ENCODE measurements around the gene KRTAP12-2.
"Not testable (repeated sequence)": the region's sequence is repeated elsewhere in the genome, so short reads cannot be mapped to it uniquely, and the experiment has no call there.

Gene KRTAP12-2

DNA sequence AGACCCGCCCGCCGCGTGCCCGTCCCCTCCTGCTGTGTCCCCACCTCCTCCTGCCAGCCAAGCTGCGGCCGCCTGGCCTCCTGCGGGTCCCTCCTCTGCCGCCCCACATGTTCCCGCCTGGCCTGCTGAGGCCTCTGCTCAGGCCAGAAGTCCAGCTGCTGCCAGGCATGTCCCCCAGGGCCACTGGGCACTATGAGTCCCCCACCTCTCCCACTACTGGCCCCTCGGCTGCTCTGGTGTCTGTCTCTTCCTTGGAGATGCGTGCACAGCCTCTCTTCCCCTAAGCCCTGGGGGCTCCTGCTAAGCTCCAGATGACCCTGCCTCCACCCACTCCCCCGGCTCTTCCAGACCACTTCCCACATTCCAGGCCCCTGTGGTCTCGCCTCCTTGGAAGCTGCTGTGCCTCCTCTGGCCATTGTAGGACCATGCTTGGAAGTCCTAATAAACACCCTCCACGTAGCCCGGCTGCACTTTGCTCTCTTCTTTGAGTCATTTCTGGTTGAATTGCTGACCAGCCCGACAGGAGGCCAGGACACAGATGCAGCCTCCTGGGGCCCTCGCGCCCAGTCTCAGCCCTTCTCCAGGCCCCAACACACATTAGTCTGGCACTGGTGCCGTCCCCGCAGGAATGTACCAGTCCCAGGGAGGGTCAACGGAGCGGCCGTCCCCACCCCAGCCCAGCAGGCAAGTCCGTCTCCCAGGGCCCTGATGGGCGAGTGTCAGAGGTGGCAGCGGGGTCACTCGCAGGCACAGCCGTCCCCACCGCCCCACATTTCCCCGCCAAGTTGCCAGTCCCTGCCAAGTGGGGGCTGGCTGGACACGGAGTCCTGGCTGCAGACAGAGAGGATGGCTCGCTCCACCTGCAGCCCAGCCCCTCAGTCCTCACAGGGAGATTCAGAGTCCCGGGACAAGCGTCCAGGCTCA is 31.3 kb upstream of the KRTAP12-2 start:
- Histone ChIP-seq H3K36me3 (replicated peaks) (no peaks in the 10 kb centered on the region), H3K4me3 (no peak overlapping the region), H3K27me3 (ENCODE audit: low read depth) (peaks cover 34% of the 10 kb centered on the region), H3K4me1 (no peaks in the 10 kb centered on the region), H3K9me3 (no peaks in the 10 kb centered on the region)
- no peak for DNase-seq (ENCODE audit: low spot score in 2 of 2)
- in situ Hi-C loops (cut with MboI; ENCODE audit: low sequenced_read_pairs): no loop called here

GRCh38 chr21:44697172-44697810 is 30.6 kb upstream of the KRTAP12-2 start, which contains the start of gene KRTAP10-12:
Gene KRTAP10-12, plus strand, starts transcription at chr21:44697172. Its CDS starts 30 bp downstream, at chr21:44697202.
- in situ Hi-C loops (cut with MboI; ENCODE audit: low sequenced_read_pairs); H3K4me1 ChIP-seq; H3K4me3 ChIP-seq; H3K9me3 ChIP-seq; DNase-seq (ENCODE audit: low spot score in 2 of 2); H3K36me3 ChIP-seq (replicated peaks): not testable (repeated sequence)
- H3K27me3 ChIP-seq (ENCODE audit: low read depth): peaks cover 34% of the 10 kb centered on the region

DNA sequence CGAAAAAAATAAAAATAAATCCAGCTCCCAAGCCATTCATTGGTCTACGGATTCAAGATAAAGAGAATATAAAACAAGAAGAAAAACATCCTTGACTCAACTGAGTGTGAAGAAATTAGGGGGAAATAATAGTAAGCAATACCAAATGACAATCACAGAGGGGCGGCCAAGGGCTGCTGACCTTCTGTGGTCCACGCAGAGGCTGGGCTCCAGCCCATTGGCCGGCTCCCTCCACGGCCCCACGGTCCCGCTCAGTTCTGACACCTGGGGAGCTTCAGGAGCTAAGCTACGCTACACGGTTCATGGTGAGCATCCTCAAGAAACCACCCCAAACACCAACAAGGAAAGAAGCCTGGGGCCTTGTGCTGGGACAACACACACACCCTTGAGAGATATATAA is 29.8 kb upstream of the KRTAP12-2 start:
- no peaks in the 10 kb centered on the region for H3K4me1 ChIP-seq
- in situ Hi-C loops (cut with MboI; ENCODE audit: low sequenced_read_pairs): no loop called here
- no peak overlapping the region for H3K4me3 ChIP-seq
- H3K36me3 ChIP-seq (replicated peaks): no peaks in the 10 kb centered on the region
- DNase-seq (ENCODE audit: low spot score in 2 of 2): no peak
- peaks cover 33% of the 10 kb centered on the region for H3K27me3 ChIP-seq (ENCODE audit: low read depth)
- H3K9me3 ChIP-seq: no peaks in the 10 kb centered on the region

GRCh38 chr21:44695641-44696040 is 28.9 kb upstream of the KRTAP12-2 start:
- no peak for DNase-seq (ENCODE audit: low spot score in 2 of 2)
- Histone ChIP-seq H3K9me3 (no peaks in the 10 kb centered on the region), H3K4me1 (no peaks in the 10 kb centered on the region), H3K36me3 (replicated peaks) (no peaks in the 10 kb centered on the region), H3K27me3 (ENCODE audit: low read depth) (peaks cover 32% of the 10 kb centered on the region), H3K4me3 (no peak overlapping the region)
- in situ Hi-C loops (cut with MboI; ENCODE audit: low sequenced_read_pairs): no loop called here

- H3K9me3 ChIP-seq: no peaks in the 10 kb centered on the region
- in situ Hi-C loops (cut with MboI; ENCODE audit: low sequenced_read_pairs): no loop called here
- H3K36me3 ChIP-seq (replicated peaks): no peaks in the 10 kb centered on the region
- no peak overlapping the region for H3K4me3 ChIP-seq
- no peaks in the 10 kb centered on the region for H3K4me1 ChIP-seq
- H3K27me3 ChIP-seq (ENCODE audit: low read depth): peaks cover 29% of the 10 kb centered on the region
- DNase-seq (ENCODE audit: low spot score in 2 of 2): no peak
Observed at GRCh38 chr21:44695184-44695583, 28.5 kb upstream of the KRTAP12-2 start.

DNA sequence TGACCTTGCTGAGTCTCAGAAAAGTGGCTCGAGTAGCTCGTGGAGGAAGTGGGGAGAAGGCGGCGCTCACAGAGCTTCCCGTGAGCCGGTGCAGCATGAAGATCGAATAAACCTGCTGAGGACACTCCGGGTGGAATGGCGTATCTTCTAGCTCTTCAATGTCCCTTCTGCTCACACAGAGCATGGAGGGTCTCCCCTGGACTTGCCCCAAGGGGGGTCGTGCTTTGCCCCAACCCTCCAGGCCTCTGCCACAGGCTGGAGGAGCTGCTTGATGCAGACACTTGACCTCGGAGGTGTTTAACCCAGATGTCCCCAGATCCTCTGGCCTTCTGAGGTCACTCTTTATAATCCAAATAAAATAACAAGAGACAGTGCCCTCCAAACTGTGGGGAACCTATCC is 28.0 kb upstream of the KRTAP12-2 start:
- no peaks in the 10 kb centered on the region for H3K9me3 ChIP-seq
- no peak for DNase-seq (ENCODE audit: low spot score in 2 of 2)
- H3K27me3 ChIP-seq (ENCODE audit: low read depth): peaks cover 25% of the 10 kb centered on the region
- H3K4me1 ChIP-seq: no peaks in the 10 kb centered on the region
- no peaks in the 10 kb centered on the region for H3K36me3 ChIP-seq (replicated peaks)
- H3K4me3 ChIP-seq: no peak overlapping the region
- in situ Hi-C loops (cut with MboI; ENCODE audit: low sequenced_read_pairs): no loop called here

DNA sequence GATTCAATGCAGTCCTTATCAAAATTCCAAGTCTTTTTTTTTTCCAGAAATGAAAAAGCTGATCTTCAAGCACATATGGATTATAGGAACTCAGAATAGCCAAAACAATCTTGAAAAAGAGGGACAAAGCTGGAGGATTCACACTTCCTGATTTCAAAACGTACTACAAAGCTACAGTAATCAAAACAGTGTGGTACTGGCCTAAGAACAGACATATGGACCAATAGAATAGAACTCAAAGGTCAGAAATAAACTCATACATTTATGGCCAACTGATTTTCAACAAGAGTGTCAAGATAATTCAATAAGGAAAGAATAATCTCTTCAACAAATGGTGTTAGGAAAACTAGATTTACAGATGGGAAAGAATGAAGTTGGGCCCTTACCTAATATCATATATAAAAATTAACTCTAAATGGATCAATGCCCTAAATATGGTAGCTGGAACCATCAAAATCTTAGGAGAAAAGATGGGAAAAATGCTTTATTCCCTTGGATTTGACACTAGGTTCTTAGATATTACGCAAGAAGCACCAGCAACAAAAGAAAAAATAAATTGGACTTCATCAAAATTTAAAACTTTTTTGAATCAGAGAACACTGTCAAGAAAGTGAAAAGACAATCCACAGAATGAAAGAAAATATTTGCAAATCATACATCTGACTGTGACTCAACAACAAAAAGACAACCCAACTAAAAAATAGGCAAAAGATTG is 26.2 kb upstream of the KRTAP12-2 start:
- in situ Hi-C loops (cut with MboI; ENCODE audit: low sequenced_read_pairs): no loop called here
- Histone ChIP-seq H3K9me3 (no peaks in the 10 kb centered on the region), H3K4me3 (no peak overlapping the region), H3K36me3 (replicated peaks) (no peaks in the 10 kb centered on the region), H3K4me1 (no peaks in the 10 kb centered on the region), H3K27me3 (ENCODE audit: low read depth) (peaks cover 14% of the 10 kb centered on the region)
- no peak for DNase-seq (ENCODE audit: low spot score in 2 of 2)

DNA sequence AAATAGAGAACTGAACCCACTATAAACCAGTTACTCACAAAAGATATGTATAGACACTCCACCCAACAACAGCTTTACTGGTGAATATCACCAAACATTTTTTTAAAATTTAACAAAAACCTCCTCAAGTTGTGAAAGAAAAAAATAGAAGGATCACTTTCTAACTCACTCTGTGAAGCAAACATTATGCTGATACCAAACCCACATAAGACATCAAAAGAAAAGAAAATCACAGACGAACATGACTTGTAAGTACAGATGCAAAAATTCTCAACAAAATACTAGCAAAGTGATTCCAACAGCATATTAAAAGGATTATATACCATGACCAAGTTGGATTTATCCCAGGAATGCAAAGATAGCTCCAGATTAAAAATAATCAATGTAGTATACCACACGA is 25.0 kb upstream of the KRTAP12-2 start:
- no peaks in the 10 kb centered on the region for H3K36me3 ChIP-seq (replicated peaks)
- peaks cover 10% of the 10 kb centered on the region; the same call in 1 of the 2 replicates for H3K27me3 ChIP-seq (ENCODE audit: low read depth)
- in situ Hi-C loops (cut with MboI; ENCODE audit: low sequenced_read_pairs): no loop called here
- no peak for DNase-seq (ENCODE audit: low spot score in 2 of 2)
- H3K9me3 ChIP-seq: no peaks in the 10 kb centered on the region
- H3K4me3 ChIP-seq: no peak overlapping the region
- H3K4me1 ChIP-seq: no peaks in the 10 kb centered on the region

DNA sequence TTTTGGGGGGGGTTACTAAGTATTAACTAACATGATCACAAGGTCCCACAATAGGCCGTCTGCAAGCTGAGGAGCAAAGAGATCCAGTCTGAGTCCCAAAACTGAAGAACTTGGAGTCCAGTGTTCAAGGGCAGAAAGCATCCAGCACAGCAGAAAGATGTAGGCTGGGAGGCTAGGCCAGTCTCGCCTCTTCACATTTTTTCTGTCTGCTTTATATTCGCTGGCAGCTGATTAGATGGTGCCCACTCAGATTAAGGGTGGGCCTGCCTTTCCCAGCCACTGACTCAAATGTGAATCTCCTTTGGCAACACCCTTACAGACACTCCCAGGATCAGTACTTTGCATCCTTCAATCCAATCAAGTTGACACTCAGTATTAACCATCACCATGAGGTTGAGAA is 23.0 kb upstream of the KRTAP12-2 start:
- H3K27me3 ChIP-seq (ENCODE audit: low read depth); H3K36me3 ChIP-seq (replicated peaks); H3K4me1 ChIP-seq; DNase-seq (ENCODE audit: low spot score in 2 of 2); H3K4me3 ChIP-seq; H3K9me3 ChIP-seq; in situ Hi-C loops (cut with MboI; ENCODE audit: low sequenced_read_pairs): not testable (repeated sequence)

DNA sequence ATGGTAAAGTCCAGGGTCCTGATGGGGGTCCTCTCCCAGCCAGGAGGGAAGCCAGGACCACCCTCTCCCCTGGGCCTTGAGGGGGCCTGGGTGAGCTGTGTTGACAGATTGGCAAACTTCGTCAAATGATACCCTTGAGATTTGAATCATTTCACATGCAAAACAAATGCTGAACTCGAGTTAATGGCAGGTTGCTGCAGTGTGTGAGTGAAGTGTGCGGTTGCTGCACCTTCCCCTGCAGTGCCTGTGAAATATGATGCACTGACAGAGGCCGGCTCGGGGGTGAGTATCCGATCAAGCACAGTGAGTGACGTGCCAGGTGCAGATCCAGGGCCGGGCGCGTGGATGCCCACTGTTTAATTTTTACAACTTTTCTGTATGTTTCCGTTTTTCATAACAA is 20.9 kb upstream of the KRTAP12-2 start:
- Histone ChIP-seq H3K27me3 (ENCODE audit: low read depth) (no peaks in the 10 kb centered on the region), H3K36me3 (replicated peaks) (no peaks in the 10 kb centered on the region), H3K4me1 (no peaks in the 10 kb centered on the region), H3K4me3 (no peak overlapping the region), H3K9me3 (no peaks in the 10 kb centered on the region)
- in situ Hi-C loops (cut with MboI; ENCODE audit: low sequenced_read_pairs): no loop called here
- DNase-seq (ENCODE audit: low spot score in 2 of 2): no peak

GRCh38 chr21:44686843-44687561 is 20.3 kb upstream of the KRTAP12-2 start:
- H3K9me3 ChIP-seq: no peaks in the 10 kb centered on the region
- H3K4me1 ChIP-seq: no peaks in the 10 kb centered on the region
- H3K4me3 ChIP-seq: no peak overlapping the region
- in situ Hi-C loops (cut with MboI; ENCODE audit: low sequenced_read_pairs): no loop called here
- no peaks in the 10 kb centered on the region for H3K36me3 ChIP-seq (replicated peaks)
- no peak for DNase-seq (ENCODE audit: low spot score in 2 of 2)
- H3K27me3 ChIP-seq (ENCODE audit: low read depth): no peaks in the 10 kb centered on the region

GRCh38 chr21:44686000-44686781 is 19.5 kb upstream of the KRTAP12-2 start:
- Histone ChIP-seq H3K9me3 (no peaks in the 10 kb centered on the region), H3K4me3 (no peak overlapping the region), H3K36me3 (replicated peaks) (no peaks in the 10 kb centered on the region), H3K27me3 (ENCODE audit: low read depth) (no peaks in the 10 kb centered on the region), H3K4me1 (no peaks in the 10 kb centered on the region)
- DNase-seq (ENCODE audit: low spot score in 2 of 2): no peak
- in situ Hi-C loops (cut with MboI; ENCODE audit: low sequenced_read_pairs): no loop called here

- H3K9me3 ChIP-seq; H3K4me3 ChIP-seq; DNase-seq (ENCODE audit: low spot score in 2 of 2); H3K27me3 ChIP-seq (ENCODE audit: low read depth); H3K4me1 ChIP-seq; H3K36me3 ChIP-seq (replicated peaks); in situ Hi-C loops (cut with MboI; ENCODE audit: low sequenced_read_pairs): not testable (repeated sequence)
Observed at GRCh38 chr21:44685050-44685449, 18.3 kb upstream of the KRTAP12-2 start.

Data from HAP-1 (cell line).